ENCODE measurements around the gene ETHE1.

DNA sequence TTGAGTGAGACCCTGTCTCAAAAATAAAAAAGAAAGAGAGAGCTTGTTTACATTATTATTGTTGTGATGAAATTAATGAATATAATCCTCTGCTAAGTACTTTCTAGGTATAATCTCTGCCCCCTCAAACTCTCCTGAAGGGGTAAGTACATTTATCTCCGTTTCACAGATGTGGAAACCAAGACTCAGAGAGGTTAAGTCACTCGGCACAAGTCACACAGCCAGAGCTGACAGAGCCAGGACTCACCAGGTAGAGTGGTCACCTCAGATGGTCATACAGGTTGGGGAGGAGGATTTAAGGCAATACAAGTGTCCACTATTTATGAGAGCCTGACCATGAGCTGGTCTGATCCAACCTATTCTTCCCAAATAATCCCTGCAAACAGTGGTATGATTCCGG lies 46.4 kb downstream of the ETHE1 start:
- TF ChIP-seq, protein P1, sequence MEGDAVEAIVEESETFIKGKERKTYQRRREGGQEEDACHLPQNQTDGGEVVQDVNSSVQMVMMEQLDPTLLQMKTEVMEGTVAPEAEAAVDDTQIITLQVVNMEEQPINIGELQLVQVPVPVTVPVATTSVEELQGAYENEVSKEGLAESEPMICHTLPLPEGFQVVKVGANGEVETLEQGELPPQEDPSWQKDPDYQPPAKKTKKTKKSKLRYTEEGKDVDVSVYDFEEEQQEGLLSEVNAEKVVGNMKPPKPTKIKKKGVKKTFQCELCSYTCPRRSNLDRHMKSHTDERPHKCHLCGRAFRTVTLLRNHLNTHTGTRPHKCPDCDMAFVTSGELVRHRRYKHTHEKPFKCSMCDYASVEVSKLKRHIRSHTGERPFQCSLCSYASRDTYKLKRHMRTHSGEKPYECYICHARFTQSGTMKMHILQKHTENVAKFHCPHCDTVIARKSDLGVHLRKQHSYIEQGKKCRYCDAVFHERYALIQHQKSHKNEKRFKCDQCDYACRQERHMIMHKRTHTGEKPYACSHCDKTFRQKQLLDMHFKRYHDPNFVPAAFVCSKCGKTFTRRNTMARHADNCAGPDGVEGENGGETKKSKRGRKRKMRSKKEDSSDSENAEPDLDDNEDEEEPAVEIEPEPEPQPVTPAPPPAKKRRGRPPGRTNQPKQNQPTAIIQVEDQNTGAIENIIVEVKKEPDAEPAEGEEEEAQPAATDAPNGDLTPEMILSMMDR (IDR thresholded peaks at IDR 0.05), result no peak
- no peak for TF ChIP-seq POLR2A (IDR thresholded peaks at IDR 0.05)
